SU-DHL-6 (cell line): ENCODE data around the gene MLST8.

Source experiments
- CTCF ChIP-seq: fragments of 200-600 bp; sonication (generic); IDR thresholded peaks from one replicate; pipeline ENCODE4 v1.5.1; 2017; ENCODE audit warnings: antibody characterized with exemption, mild to moderate bottlenecking, low read length, moderate library complexity; ENCODE audit not compliant: insufficient read depth, poor library complexity, severe bottlenecking
- EZH2phosphoT487 ChIP-seq: fragments of 200-600 bp; sonication (generic), shearing (Covaris generic); conservative IDR thresholded peaks from 2 replicates; pipeline ENCODE4 v1.6.1; 2018; ENCODE audit warnings: mild to moderate bottlenecking, antibody characterized with exemption, low read length, moderate library complexity, mixed read lengths

DNA sequence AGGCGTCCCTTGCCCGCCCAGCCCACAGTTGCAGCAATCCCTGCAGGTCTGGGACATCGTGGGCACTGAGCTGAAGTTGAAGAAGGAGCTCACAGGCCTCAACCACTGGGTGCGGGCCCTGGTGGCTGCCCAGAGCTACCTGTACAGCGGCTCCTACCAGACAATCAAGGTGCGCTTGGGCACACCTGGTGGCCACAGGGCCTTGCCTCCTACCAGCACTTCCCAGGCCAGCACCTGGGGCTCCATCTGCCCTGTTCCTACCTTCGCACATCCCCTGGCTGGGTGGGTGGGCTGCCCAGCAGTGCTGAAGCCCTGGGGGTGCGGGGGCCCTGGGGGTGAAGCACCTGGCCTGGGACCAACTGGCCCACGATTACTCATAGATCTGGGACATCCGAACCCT, 29.8 kb upstream of the MLST8 start:
- TF ChIP-seq CTCF, result no peak
- no peak for TF ChIP-seq EZH2phosphoT487
